Breast epithelium (tissue), 3 donors: ENCODE data around the gene WDR11.

Source experiments
- POLR2A ChIP-seq: fragments of 450-650 bp; IDR thresholded peaks from one replicate; pipeline ENCODE4 v1.6.1; 2016; ENCODE audit warnings: antibody characterized with exemption, mild to moderate bottlenecking, moderate library complexity
- POLR2AphosphoS5 ChIP-seq, 3 donors: sonication (generic); formaldehyde crosslinking; IDR thresholded peaks; one replicate each; pipeline ENCODE4 v1.6.1; 2017; ENCODE audit warnings: antibody characterized with exemption in 3 of 3
- TF ChIP-seq, protein P1 (sequence below), 3 donors: fragments of 450-650 bp; IDR thresholded peaks; one replicate each; pipeline ENCODE4 v1.5.1; 2016 to 2017; ENCODE audit warnings: antibody characterized with exemption in 3 of 3, mild to moderate bottlenecking in 3 of 3, moderate library complexity in 3 of 3

- TF ChIP-seq, protein P1, sequence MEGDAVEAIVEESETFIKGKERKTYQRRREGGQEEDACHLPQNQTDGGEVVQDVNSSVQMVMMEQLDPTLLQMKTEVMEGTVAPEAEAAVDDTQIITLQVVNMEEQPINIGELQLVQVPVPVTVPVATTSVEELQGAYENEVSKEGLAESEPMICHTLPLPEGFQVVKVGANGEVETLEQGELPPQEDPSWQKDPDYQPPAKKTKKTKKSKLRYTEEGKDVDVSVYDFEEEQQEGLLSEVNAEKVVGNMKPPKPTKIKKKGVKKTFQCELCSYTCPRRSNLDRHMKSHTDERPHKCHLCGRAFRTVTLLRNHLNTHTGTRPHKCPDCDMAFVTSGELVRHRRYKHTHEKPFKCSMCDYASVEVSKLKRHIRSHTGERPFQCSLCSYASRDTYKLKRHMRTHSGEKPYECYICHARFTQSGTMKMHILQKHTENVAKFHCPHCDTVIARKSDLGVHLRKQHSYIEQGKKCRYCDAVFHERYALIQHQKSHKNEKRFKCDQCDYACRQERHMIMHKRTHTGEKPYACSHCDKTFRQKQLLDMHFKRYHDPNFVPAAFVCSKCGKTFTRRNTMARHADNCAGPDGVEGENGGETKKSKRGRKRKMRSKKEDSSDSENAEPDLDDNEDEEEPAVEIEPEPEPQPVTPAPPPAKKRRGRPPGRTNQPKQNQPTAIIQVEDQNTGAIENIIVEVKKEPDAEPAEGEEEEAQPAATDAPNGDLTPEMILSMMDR (IDR thresholded peaks at IDR 0.05): no peak
- TF ChIP-seq POLR2A (no peak), POLR2AphosphoS5 (IDR thresholded peaks at IDR 0.05) (no peak)
Measured at GRCh38 chr10:120823266-120823665, 27.9 kb upstream of the WDR11 start.
